IMR-90 (cell line): Measurements from ENCODE around the gene LETM1. TPM values are rescaled to one million over a fixed set of nuclear protein-coding genes. Genes with fewer than 3 reads are reported as not detected.
A peak's percentile ranks its signal among the peaks of the same experiment; 100 is the strongest.

Experiments used
- ATAC-seq: fragments of 200-7000 bp; cut with Tn5 transposase; 2 replicates; pipeline ENCODE4 v1.9.1; 2020; ENCODE audit warnings: low read depth, mild to moderate bottlenecking, moderate library complexity
- BruUV-seq: library from RNA; stranded (reverse); fragments of 400-500 nt; replicated peaks from 2 replicates; lab custom pipeline; 2021; lab: Mats Ljungman, UMichigan
- CTCF ChIA-PET: fragments of 300-600 bp; formaldehyde crosslinking; extraction: SDS; loops from one replicate; lab custom pipeline; 2021; ENCODE audit warnings: antibody characterized with exemption; lab: Yijun Ruan, JAX
- POLR2A ChIA-PET: fragments of 300-600 bp; sonication (Branson Sonifier 250); formaldehyde crosslinking; loops from one replicate; lab custom pipeline; 2022; ENCODE audit warnings: antibody characterized with exemption; ENCODE audit not compliant: unreplicated experiment; lab: Charles Lee
- DNase-seq: peaks from one replicate; pipeline ENCODE4 v3.0.0; 2013
- H2AFZ ChIP-seq: replicated peaks from 2 replicates; pipeline ENCODE3; 2013; ENCODE audit warnings: low read length, mild to moderate bottlenecking; ENCODE audit not compliant: poor library complexity
- H2AK5ac ChIP-seq: 2 replicates; pipeline ENCODE4 v1.6.1; 2013; ENCODE audit warnings: low read depth, low read length, inconsistent platforms
- H2AK9ac ChIP-seq: replicated peaks from 2 replicates; pipeline ENCODE3; 2013; ENCODE audit warnings: mild to moderate bottlenecking, low read depth, low read length, moderate library complexity; ENCODE audit not compliant: poor library complexity
- H2BK120ac ChIP-seq: 2 replicates; pipeline ENCODE4 v1.6.1; 2013; ENCODE audit warnings: low read depth, low read length, inconsistent platforms
- H2BK15ac ChIP-seq: 3 replicates; pipeline ENCODE4 v1.6.1; 2013; ENCODE audit warnings: low read depth, low read length, inconsistent platforms
- H2BK20ac ChIP-seq: 2 replicates; pipeline ENCODE4 v1.6.1; 2013; ENCODE audit warnings: low read depth, mild to moderate bottlenecking, inconsistent platforms, low read length, moderate library complexity
- H2BK5ac ChIP-seq: 2 replicates; pipeline ENCODE4 v1.6.1; 2013; ENCODE audit warnings: mild to moderate bottlenecking, low read depth, low read length, inconsistent platforms; ENCODE audit not compliant: poor library complexity, severe bottlenecking
- H3K14ac ChIP-seq: replicated peaks from 2 replicates; pipeline ENCODE4 v1.6.1; 2013; ENCODE audit warnings: low read depth, low read length, inconsistent platforms
- H3K18ac ChIP-seq: 2 replicates; pipeline ENCODE4 v1.6.1; 2013; ENCODE audit warnings: low read depth, low read length, control low read depth
- H3K23ac ChIP-seq: 2 replicates; pipeline ENCODE4 v1.6.1; 2013; ENCODE audit warnings: low read depth, low read length, inconsistent platforms
- H3K27ac ChIP-seq: 2 replicates; pipeline ENCODE4 v1.5.1; 2013; ENCODE audit warnings: mild to moderate bottlenecking, control low read depth, low read length; ENCODE audit not compliant: insufficient read depth
- H3K27me3 ChIP-seq: 2 replicates; pipeline ENCODE4 v1.6.1; 2013; ENCODE audit warnings: low read length; ENCODE audit not compliant: control insufficient read depth, insufficient read depth
- H3K36me3 ChIP-seq: 2 replicates; pipeline ENCODE4 v1.6.1; 2013; ENCODE audit warnings: low read length, mixed read lengths; ENCODE audit not compliant: control insufficient read depth, insufficient read depth
- H3K4ac ChIP-seq: 2 replicates; pipeline ENCODE4 v1.6.1; 2013; ENCODE audit warnings: low read depth, low read length, inconsistent platforms
- H3K4me1 ChIP-seq: 2 replicates; pipeline ENCODE4 v1.6.1; 2013; ENCODE audit warnings: low read length, mixed read lengths; ENCODE audit not compliant: control insufficient read depth, insufficient read depth
- H3K4me2 ChIP-seq: 2 replicates; pipeline ENCODE4 v1.6.1; 2013; ENCODE audit warnings: low read depth, mild to moderate bottlenecking, control low read depth, low read length, moderate library complexity
- H3K4me3 ChIP-seq: 2 replicates; pipeline ENCODE4 v1.5.1; 2013; ENCODE audit warnings: low read depth, mild to moderate bottlenecking, control low read depth, low read length, moderate library complexity; ENCODE audit not compliant: insufficient read depth
- H3K56ac ChIP-seq: 2 replicates; pipeline ENCODE4 v1.6.1; 2013; ENCODE audit warnings: low read length, inconsistent platforms; ENCODE audit not compliant: insufficient read depth; ENCODE audit errors: extremely low read depth
- H3K79me1 ChIP-seq, 2 experiments: 2 replicates each; pipeline ENCODE4 v1.6.1; 2013; ENCODE audit warnings: low read length in 2 of 2, inconsistent platforms in 1 of 2, low read depth in 1 of 2
- H3K9ac ChIP-seq: 2 replicates; pipeline ENCODE4 v1.6.1; 2013; ENCODE audit warnings: low read depth, low read length, control low read depth
- H3K9me1 ChIP-seq: 2 replicates; pipeline ENCODE4 v1.6.1; 2013; ENCODE audit warnings: low read length, inconsistent platforms; ENCODE audit not compliant: insufficient read depth
- H3K9me3 ChIP-seq: 2 replicates; pipeline ENCODE4 v1.6.1; 2013; ENCODE audit warnings: low read length; ENCODE audit not compliant: control insufficient read depth, insufficient read depth
- H4K20me1 ChIP-seq: 2 replicates; pipeline ENCODE4 v1.6.1; 2013; ENCODE audit warnings: low read length, inconsistent platforms; ENCODE audit not compliant: insufficient read depth
- H4K5ac ChIP-seq: 2 replicates; pipeline ENCODE4 v1.6.1; 2013; ENCODE audit warnings: mild to moderate bottlenecking, low read depth, low read length, control low read depth
- H4K8ac ChIP-seq, 2 experiments: 2 replicates each; pipeline ENCODE4 v1.6.1; 2013; ENCODE audit warnings: low read depth in 2 of 2, low read length in 2 of 2, control low read depth in 1 of 2, inconsistent platforms in 1 of 2
- H4K91ac ChIP-seq: 2 replicates; pipeline ENCODE4 v1.6.1; 2013; ENCODE audit warnings: low read depth, low read length, inconsistent platforms; ENCODE audit not compliant: insufficient read depth
- FOS ChIP-seq: fragments of 150-350 bp; IDR thresholded peaks from 2 replicates; pipeline ENCODE4 v1.6.1; 2016; ENCODE audit warnings: low read depth, low read length
- POLR2A ChIP-seq: IDR thresholded peaks from 2 replicates; pipeline ENCODE4 v1.6.1; 2012; ENCODE audit warnings: mild to moderate bottlenecking, low read depth, low read length
- SMC3 ChIP-seq: fragments of 150-350 bp; IDR thresholded peaks from 2 replicates; pipeline ENCODE4 v1.6.1; 2016; ENCODE audit warnings: low read depth, mild to moderate bottlenecking, antibody characterized with exemption, low read length, moderate library complexity
- WGBS, 2 experiments: methylation state at CpG; one replicate each; pipeline versions ENCODE4 v1.1.5 to v1.1.7; 2013; ENCODE audit warnings: missing lambda C conversion rate in 2 of 2; ENCODE audit not compliant: insufficient read length in 1 of 2; ENCODE audit errors: extremely low coverage in 2 of 2; 5-methylcytosine and 5-hydroxymethylcytosine counted together
- dilution Hi-C: fragments of 300-500 bp; cut with HindIII; formaldehyde crosslinking; loops from one replicate; pipeline ENCODE4 v1.14.3; 2018; ENCODE audit warnings: low sequenced_read_pairs; ENCODE audit not compliant: unreplicated experiment
- in situ Hi-C: fragments of 300-500 bp; cut with MboI; formaldehyde crosslinking; loops from 3 replicates; pipeline ENCODE4 v1.14.3; 2019; ENCODE audit warnings: low sequenced_read_pairs, inconsistent platforms, mixed read lengths
- intact Hi-C: fragments of 100-400 bp; cut with micrococcal nuclease; formaldehyde crosslinking; loops from 2 replicates; pipeline ENCODE4 v1.10.0; 2022
- polyA plus RNA-seq, 3 experiments: library from polyadenylated mRNA; depleted of rRNA; stranded (reverse); fragments of >200 nt; gene quantifications; 2 replicates each; pipeline ENCODE4 v1.2.3, GENCODE V29; 2012; ENCODE audit warnings: low replicate concordance in 1 of 3
- total RNA-seq: library from RNA; depleted of rRNA; stranded (reverse); fragments of >200 nt; gene quantifications from 2 replicates; pipeline ENCODE4 v1.2.3, GENCODE V29; 2012
- TF ChIP-seq, protein P1 (sequence below): conservative IDR thresholded peaks from 2 replicates; pipeline ENCODE4 v1.5.1; 2012; ENCODE audit warnings: mild to moderate bottlenecking, low read depth, low read length, improper control_type of control experiment
- TF ChIP-seq, protein P2 (sequence below): fragments of 150-350 bp; IDR thresholded peaks from 2 replicates; pipeline ENCODE4 v1.6.1; 2016; ENCODE audit warnings: low read depth, mild to moderate bottlenecking, low read length, moderate library complexity, borderline replicate concordance

LETM1 gene
- total and polyA plus RNA-seq, 2 of the 4 experiments (the other 2 are of a cell fraction) = 25.0 to 49.3 TPM

- in situ Hi-C loops (no loop called here), intact Hi-C loops (no loop called here), dilution Hi-C loops (no loop called here)
- no peak overlapping the region for H2BK15ac ChIP-seq
- no peak overlapping the region for H2AK9ac ChIP-seq
- no TSS peak for BruUV-seq
- DNase-seq = no peak
- no peaks in the 10 kb centered on the region; the same call in 1 of the 2 replicates for H3K4me1 ChIP-seq
- peak overlapping the region; percentile 2 for H2AFZ ChIP-seq
- H3K9ac ChIP-seq = no peak overlapping the region
- H4K5ac ChIP-seq = no peak overlapping the region
- H2AK5ac ChIP-seq = no peak overlapping the region
- peaks cover 13% of the 10 kb centered on the region; the same call in 1 of the 2 replicates for H3K27me3 ChIP-seq
- H3K23ac ChIP-seq = no peak overlapping the region
- POLR2A ChIA-PET = no interaction called here
- no peaks in the 10 kb centered on the region for H3K9me3 ChIP-seq
- no peak for ATAC-seq
- CTCF ChIA-PET = no interaction called here
- H2BK20ac ChIP-seq = no peak overlapping the region
- no peaks in the 10 kb centered on the region for H3K9me1 ChIP-seq
- H3K4me3 ChIP-seq = no peak overlapping the region
- no peak overlapping the region for H2BK120ac ChIP-seq
- no peak overlapping the region for H4K8ac ChIP-seq
- no peak overlapping the region for H3K56ac ChIP-seq
- H3K4ac ChIP-seq = no peak overlapping the region
- H3K4me2 ChIP-seq = no peak overlapping the region
- no peaks in the 10 kb centered on the region; the same call in 1 of the 2 replicates for H4K20me1 ChIP-seq
- no peak overlapping the region for H3K14ac ChIP-seq
- H3K27ac ChIP-seq = no peak overlapping the region
- no peak overlapping the region for H3K18ac ChIP-seq
- no peaks in the 10 kb centered on the region for H3K36me3 ChIP-seq
- no peaks in the 10 kb centered on the region for H3K79me1 ChIP-seq
- TF ChIP-seq FOS (no peak), SMC3 (no peak), POLR2A (no peak)
- TF ChIP-seq, protein P1, sequence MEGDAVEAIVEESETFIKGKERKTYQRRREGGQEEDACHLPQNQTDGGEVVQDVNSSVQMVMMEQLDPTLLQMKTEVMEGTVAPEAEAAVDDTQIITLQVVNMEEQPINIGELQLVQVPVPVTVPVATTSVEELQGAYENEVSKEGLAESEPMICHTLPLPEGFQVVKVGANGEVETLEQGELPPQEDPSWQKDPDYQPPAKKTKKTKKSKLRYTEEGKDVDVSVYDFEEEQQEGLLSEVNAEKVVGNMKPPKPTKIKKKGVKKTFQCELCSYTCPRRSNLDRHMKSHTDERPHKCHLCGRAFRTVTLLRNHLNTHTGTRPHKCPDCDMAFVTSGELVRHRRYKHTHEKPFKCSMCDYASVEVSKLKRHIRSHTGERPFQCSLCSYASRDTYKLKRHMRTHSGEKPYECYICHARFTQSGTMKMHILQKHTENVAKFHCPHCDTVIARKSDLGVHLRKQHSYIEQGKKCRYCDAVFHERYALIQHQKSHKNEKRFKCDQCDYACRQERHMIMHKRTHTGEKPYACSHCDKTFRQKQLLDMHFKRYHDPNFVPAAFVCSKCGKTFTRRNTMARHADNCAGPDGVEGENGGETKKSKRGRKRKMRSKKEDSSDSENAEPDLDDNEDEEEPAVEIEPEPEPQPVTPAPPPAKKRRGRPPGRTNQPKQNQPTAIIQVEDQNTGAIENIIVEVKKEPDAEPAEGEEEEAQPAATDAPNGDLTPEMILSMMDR = no peak
- TF ChIP-seq, protein P2, sequence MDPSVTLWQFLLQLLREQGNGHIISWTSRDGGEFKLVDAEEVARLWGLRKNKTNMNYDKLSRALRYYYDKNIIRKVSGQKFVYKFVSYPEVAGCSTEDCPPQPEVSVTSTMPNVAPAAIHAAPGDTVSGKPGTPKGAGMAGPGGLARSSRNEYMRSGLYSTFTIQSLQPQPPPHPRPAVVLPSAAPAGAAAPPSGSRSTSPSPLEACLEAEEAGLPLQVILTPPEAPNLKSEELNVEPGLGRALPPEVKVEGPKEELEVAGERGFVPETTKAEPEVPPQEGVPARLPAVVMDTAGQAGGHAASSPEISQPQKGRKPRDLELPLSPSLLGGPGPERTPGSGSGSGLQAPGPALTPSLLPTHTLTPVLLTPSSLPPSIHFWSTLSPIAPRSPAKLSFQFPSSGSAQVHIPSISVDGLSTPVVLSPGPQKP = no peak
- no peak overlapping the region for H2BK5ac ChIP-seq
- 69% methylated on average over 7 of the region's 12 CpGs; no CpG with 5 or more reads in 1 of the 2 experiments for WGBS, 2 experiments
- no peak overlapping the region for H4K91ac ChIP-seq
Measured at GRCh38 chr4:1783970-1784369, 72.0 kb downstream of the LETM1 start.
